SH-SY5Y (cell line): ENCODE data around the gene LYSMD1.

Source experiments
- GATA2 ChIP-seq: IDR thresholded peaks from 2 replicates; pipeline ENCODE4 v1.6.1; 2011; ENCODE audit warnings: mild to moderate bottlenecking, low read depth, low read length
- GATA3 ChIP-seq: IDR thresholded peaks from 2 replicates; pipeline ENCODE4 v1.6.1; 2011; ENCODE audit warnings: low read depth, mild to moderate bottlenecking, low read length, moderate library complexity

DNA sequence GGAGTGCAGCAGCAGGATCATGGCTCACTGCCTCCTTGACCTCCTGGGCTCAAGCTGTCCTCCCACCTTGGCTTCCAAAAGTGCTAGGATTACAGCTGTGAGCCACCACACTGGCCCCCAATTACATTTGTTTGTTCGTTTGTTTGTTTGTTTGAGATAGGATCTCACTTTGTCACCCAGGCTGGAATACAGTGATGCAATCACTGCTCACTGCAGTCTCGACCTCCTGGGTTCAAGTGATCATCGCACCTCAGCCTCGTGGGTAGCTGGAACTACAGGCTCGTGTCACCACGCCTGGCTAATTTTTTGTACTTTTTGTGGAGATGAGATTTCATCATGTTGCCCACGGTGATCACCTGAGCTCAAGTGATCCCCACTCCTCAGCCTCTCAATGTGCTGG lies 26.3 kb upstream of the LYSMD1 start:
- no peak for TF ChIP-seq GATA3
- no peak for TF ChIP-seq GATA2
